Mesodermal cell (in vitro differentiated cells): ENCODE measurements around the gene COL4A5.

Source experiments
- H3K27ac ChIP-seq: 2 replicates; pipeline ENCODE4 v1.7.0; 2013; ENCODE audit warnings: mild to moderate bottlenecking, low read depth, low read length, moderate library complexity; ENCODE audit not compliant: severe bottlenecking
- H3K36me3 ChIP-seq: 2 replicates; pipeline ENCODE4 v1.7.1; 2013; ENCODE audit warnings: mild to moderate bottlenecking, low read length, moderate library complexity; ENCODE audit not compliant: control insufficient read depth, insufficient read depth
- H3K4me1 ChIP-seq: one replicate; pipeline ENCODE4 v1.7.1; 2013; ENCODE audit warnings: mild to moderate bottlenecking, low read length; ENCODE audit not compliant: insufficient read depth, control insufficient read depth, poor library complexity, severe bottlenecking
- H3K4me3 ChIP-seq: 2 replicates; pipeline ENCODE4 v1.7.0; 2013; ENCODE audit warnings: low read length, control low read depth, mild to moderate bottlenecking; ENCODE audit not compliant: insufficient read depth, poor library complexity, severe bottlenecking; ENCODE audit errors: extremely low read depth
- H3K9me3 ChIP-seq: 2 replicates; pipeline ENCODE4 v1.7.1; 2013; ENCODE audit warnings: mild to moderate bottlenecking, low read length, moderate library complexity; ENCODE audit not compliant: control insufficient read depth
- WGBS, 2 experiments: methylation state at CpG; one replicate each; pipeline ENCODE4 v1.1.5; 2013; ENCODE audit warnings: missing lambda C conversion rate in 2 of 2; ENCODE audit not compliant: insufficient coverage in 2 of 2; 5-methylcytosine and 5-hydroxymethylcytosine counted together

The COL4A5 gene

GRCh38 chrX:108740299-108740774 is 300.7 kb downstream of the COL4A5 start:
- no peak overlapping the region for H3K27ac ChIP-seq
- no CpG with 5 or more reads among the region's 1 CpG for WGBS, 2 experiments
- H3K4me1 ChIP-seq: no peaks in the 10 kb centered on the region
- H3K4me3 ChIP-seq: no peak overlapping the region
- H3K36me3 ChIP-seq: no peaks in the 10 kb centered on the region
- no peaks in the 10 kb centered on the region for H3K9me3 ChIP-seq
